ENCODE data around the gene BTNL8. TPM values are rescaled to one million over a fixed set of nuclear protein-coding genes. Genes with fewer than 3 reads are reported as not detected.

The BTNL8 gene, protein sequence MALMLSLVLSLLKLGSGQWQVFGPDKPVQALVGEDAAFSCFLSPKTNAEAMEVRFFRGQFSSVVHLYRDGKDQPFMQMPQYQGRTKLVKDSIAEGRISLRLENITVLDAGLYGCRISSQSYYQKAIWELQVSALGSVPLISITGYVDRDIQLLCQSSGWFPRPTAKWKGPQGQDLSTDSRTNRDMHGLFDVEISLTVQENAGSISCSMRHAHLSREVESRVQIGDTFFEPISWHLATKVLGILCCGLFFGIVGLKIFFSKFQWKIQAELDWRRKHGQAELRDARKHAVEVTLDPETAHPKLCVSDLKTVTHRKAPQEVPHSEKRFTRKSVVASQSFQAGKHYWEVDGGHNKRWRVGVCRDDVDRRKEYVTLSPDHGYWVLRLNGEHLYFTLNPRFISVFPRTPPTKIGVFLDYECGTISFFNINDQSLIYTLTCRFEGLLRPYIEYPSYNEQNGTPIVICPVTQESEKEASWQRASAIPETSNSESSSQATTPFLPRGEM
- not detected for polyA plus RNA-seq (2013, experiment 1 of 4)
- polyA plus RNA-seq (2013, experiment 2 of 4): not detected
- not detected for polyA plus RNA-seq (2013, experiment 3 of 4)
- polyA plus RNA-seq (2013, experiment 4 of 4): not detected

- H3K27ac ChIP-seq (ENCODE audit: insufficient read depth, low read depth, low read length, poor library complexity, severe bottlenecking): no peak within 1 kb of the TSS
- no peak within 1 kb of the TSS for H3K4me3 ChIP-seq (ENCODE audit: insufficient read depth, low read depth, low read length)
- H3K27me3 ChIP-seq (ENCODE audit: control insufficient read depth, insufficient read depth, low read length, poor library complexity, severe bottlenecking): no peaks in the 10 kb centered on the region
- no peaks in the 10 kb centered on the region for H3K9me3 ChIP-seq (ENCODE audit: control insufficient read depth, low read length)
- WGBS, 2 experiments: 88 to 91% methylated on average over 9 of the region's 9 CpGs
- no peaks in the 10 kb centered on the region for H3K4me1 ChIP-seq (ENCODE audit: control insufficient read depth, insufficient read depth, low read length)
- H3K36me3 ChIP-seq (ENCODE audit: control insufficient read depth, insufficient read depth, low read length): no peaks in the 10 kb centered on the region
These were observed at the start of gene BTNL8 for GRCh38 chr5:180898621-180899246. Gene BTNL8, plus strand, starts transcription at chr5:180899159. Its CDS starts 152 bp downstream, at chr5:180899311.

- peaks cover under 1% of the 10 kb centered on the region for H3K4me1 ChIP-seq (ENCODE audit: control insufficient read depth, insufficient read depth, low read length)
- peaks cover 63% of the 10 kb centered on the region for H3K36me3 ChIP-seq (ENCODE audit: control insufficient read depth, insufficient read depth, low read length)
- H3K27ac ChIP-seq (ENCODE audit: insufficient read depth, low read depth, low read length, poor library complexity, severe bottlenecking): no peak overlapping the region
- peaks cover 21% of the 10 kb centered on the region for H3K9me3 ChIP-seq (ENCODE audit: control insufficient read depth, low read length)
- WGBS, 2 experiments: 96 to 98% methylated on average over 2 of the region's 4 CpGs
- H3K4me3 ChIP-seq (ENCODE audit: insufficient read depth, low read depth, low read length): no peak overlapping the region
- no peaks in the 10 kb centered on the region for H3K27me3 ChIP-seq (ENCODE audit: control insufficient read depth, insufficient read depth, low read length, poor library complexity, severe bottlenecking)
These were observed 49.1 kb upstream of the BTNL8 start for GRCh38 chr5:180849827-180850226.

GRCh38 chr5:180850434-180851078, 48.4 kb upstream of the BTNL8 start:
- WGBS, 2 experiments: 95 to 96% methylated on average over 10 of the region's 10 CpGs
- no peak overlapping the region for H3K4me3 ChIP-seq (ENCODE audit: insufficient read depth, low read depth, low read length)
- H3K9me3 ChIP-seq (ENCODE audit: control insufficient read depth, low read length): peaks cover 21% of the 10 kb centered on the region
- peaks cover 66% of the 10 kb centered on the region for H3K36me3 ChIP-seq (ENCODE audit: control insufficient read depth, insufficient read depth, low read length)
- H3K4me1 ChIP-seq (ENCODE audit: control insufficient read depth, insufficient read depth, low read length): no peaks in the 10 kb centered on the region
- H3K27ac ChIP-seq (ENCODE audit: insufficient read depth, low read depth, low read length, poor library complexity, severe bottlenecking): no peak overlapping the region
- no peaks in the 10 kb centered on the region for H3K27me3 ChIP-seq (ENCODE audit: control insufficient read depth, insufficient read depth, low read length, poor library complexity, severe bottlenecking)

GRCh38 chr5:180852495-180852894, 46.5 kb upstream of the BTNL8 start:
- 94 to 97% methylated on average over 3 to 4 of the region's 4 CpGs for WGBS, 2 experiments
- Histone ChIP-seq H3K4me3 (ENCODE audit: insufficient read depth, low read depth, low read length) (no peak overlapping the region), H3K27ac (ENCODE audit: insufficient read depth, low read depth, low read length, poor library complexity, severe bottlenecking) (no peak overlapping the region), H3K9me3 (ENCODE audit: control insufficient read depth, low read length) (peaks cover 21% of the 10 kb centered on the region), H3K36me3 (ENCODE audit: control insufficient read depth, insufficient read depth, low read length) (peaks cover 70% of the 10 kb centered on the region), H3K27me3 (ENCODE audit: control insufficient read depth, insufficient read depth, low read length, poor library complexity, severe bottlenecking) (no peaks in the 10 kb centered on the region), H3K4me1 (ENCODE audit: control insufficient read depth, insufficient read depth, low read length) (no peaks in the 10 kb centered on the region)

- H3K27ac ChIP-seq (ENCODE audit: insufficient read depth, low read depth, low read length, poor library complexity, severe bottlenecking): no peak overlapping the region
- peaks cover 63% of the 10 kb centered on the region for H3K36me3 ChIP-seq (ENCODE audit: control insufficient read depth, insufficient read depth, low read length)
- H3K27me3 ChIP-seq (ENCODE audit: control insufficient read depth, insufficient read depth, low read length, poor library complexity, severe bottlenecking): no peaks in the 10 kb centered on the region
- H3K9me3 ChIP-seq (ENCODE audit: control insufficient read depth, low read length): peaks cover 21% of the 10 kb centered on the region
- H3K4me3 ChIP-seq (ENCODE audit: insufficient read depth, low read depth, low read length): no peak overlapping the region
- 86 to 89% methylated on average over 12 of the region's 13 CpGs for WGBS, 2 experiments
- no peaks in the 10 kb centered on the region for H3K4me1 ChIP-seq (ENCODE audit: control insufficient read depth, insufficient read depth, low read length)
These were observed 45.7 kb upstream of the BTNL8 start for GRCh38 chr5:180853121-180853847.

- Histone ChIP-seq H3K27me3 (ENCODE audit: control insufficient read depth, insufficient read depth, low read length, poor library complexity, severe bottlenecking) (no peaks in the 10 kb centered on the region), H3K4me1 (ENCODE audit: control insufficient read depth, insufficient read depth, low read length) (no peaks in the 10 kb centered on the region), H3K9me3 (ENCODE audit: control insufficient read depth, low read length) (peaks cover 21% of the 10 kb centered on the region), H3K4me3 (ENCODE audit: insufficient read depth, low read depth, low read length) (no peak overlapping the region), H3K27ac (ENCODE audit: insufficient read depth, low read depth, low read length, poor library complexity, severe bottlenecking) (no peak overlapping the region), H3K36me3 (ENCODE audit: control insufficient read depth, insufficient read depth, low read length) (peaks cover 58% of the 10 kb centered on the region)
- WGBS, 2 experiments: 88 to 100% methylated on average over 1 of the region's 1 CpG
These were observed 45.1 kb upstream of the BTNL8 start for GRCh38 chr5:180853848-180854176.

DNA sequence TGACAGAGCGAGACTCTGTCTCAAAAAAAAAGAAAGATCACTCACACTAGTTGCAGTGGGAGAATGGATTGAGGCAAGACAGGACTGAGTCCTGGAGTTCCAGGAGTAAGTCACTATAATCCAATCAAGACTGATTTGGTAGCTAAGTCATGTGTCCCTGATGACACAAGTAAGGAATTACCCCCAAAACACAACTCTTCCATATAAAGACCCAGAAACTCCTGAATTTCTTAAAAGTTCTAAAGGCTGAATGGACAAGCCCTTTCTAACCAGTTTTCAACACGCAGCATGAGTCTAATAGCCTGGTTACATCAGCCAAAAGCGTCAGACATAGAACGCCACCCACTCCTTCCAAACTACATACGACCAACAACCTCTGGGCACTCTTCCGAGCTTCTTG, 40.4 kb upstream of the BTNL8 start:
- 95 to 97% methylated on average over 6 of the region's 6 CpGs for WGBS, 2 experiments
- Histone ChIP-seq H3K27me3 (ENCODE audit: control insufficient read depth, insufficient read depth, low read length, poor library complexity, severe bottlenecking) (no peaks in the 10 kb centered on the region), H3K27ac (ENCODE audit: insufficient read depth, low read depth, low read length, poor library complexity, severe bottlenecking) (no peak overlapping the region), H3K36me3 (ENCODE audit: control insufficient read depth, insufficient read depth, low read length) (peaks cover 21% of the 10 kb centered on the region), H3K4me1 (ENCODE audit: control insufficient read depth, insufficient read depth, low read length) (no peaks in the 10 kb centered on the region), H3K4me3 (ENCODE audit: insufficient read depth, low read depth, low read length) (no peak overlapping the region), H3K9me3 (ENCODE audit: control insufficient read depth, low read length) (no peaks in the 10 kb centered on the region)

DNA sequence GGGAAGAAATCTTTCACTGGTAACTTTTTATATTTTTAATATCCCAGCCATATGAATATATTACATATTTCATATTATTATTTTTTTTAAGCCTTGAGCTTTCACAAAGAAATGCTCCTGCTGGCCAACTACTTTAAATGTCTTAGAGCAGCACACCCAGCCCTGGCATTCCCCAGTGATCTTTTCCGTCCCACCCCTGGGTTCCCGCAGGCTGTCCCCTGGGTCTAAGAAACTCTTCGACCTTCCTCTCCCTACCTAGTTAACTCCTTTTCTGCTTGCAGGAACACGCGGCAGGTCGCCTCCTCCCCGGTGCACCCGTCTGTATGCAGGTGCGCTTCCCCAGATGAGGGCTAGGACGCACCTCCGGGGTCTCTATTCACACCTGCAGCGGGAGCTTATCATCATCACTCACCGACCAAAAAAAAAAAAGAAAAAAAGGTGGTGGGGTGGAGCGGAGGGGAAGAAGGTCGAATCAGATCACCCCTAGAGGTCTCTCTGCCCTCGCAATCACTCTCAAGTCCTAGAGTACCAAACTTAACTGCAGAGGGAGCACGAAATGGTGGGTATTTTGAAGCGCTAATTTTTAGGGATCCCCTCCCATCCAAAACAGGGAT, 38.6 kb upstream of the BTNL8 start:
- Histone ChIP-seq H3K27me3 (ENCODE audit: control insufficient read depth, insufficient read depth, low read length, poor library complexity, severe bottlenecking) (no peaks in the 10 kb centered on the region), H3K4me3 (ENCODE audit: insufficient read depth, low read depth, low read length) (peak overlapping the region; percentile 99), H3K9me3 (ENCODE audit: control insufficient read depth, low read length) (no peaks in the 10 kb centered on the region), H3K36me3 (ENCODE audit: control insufficient read depth, insufficient read depth, low read length) (peaks cover 9% of the 10 kb centered on the region), H3K27ac (ENCODE audit: insufficient read depth, low read depth, low read length, poor library complexity, severe bottlenecking) (peak overlapping the region; percentile 90), H3K4me1 (ENCODE audit: control insufficient read depth, insufficient read depth, low read length) (no peaks in the 10 kb centered on the region)
- WGBS, 2 experiments: 0 to 1% methylated on average over 12 to 16 of the region's 18 CpGs

DNA sequence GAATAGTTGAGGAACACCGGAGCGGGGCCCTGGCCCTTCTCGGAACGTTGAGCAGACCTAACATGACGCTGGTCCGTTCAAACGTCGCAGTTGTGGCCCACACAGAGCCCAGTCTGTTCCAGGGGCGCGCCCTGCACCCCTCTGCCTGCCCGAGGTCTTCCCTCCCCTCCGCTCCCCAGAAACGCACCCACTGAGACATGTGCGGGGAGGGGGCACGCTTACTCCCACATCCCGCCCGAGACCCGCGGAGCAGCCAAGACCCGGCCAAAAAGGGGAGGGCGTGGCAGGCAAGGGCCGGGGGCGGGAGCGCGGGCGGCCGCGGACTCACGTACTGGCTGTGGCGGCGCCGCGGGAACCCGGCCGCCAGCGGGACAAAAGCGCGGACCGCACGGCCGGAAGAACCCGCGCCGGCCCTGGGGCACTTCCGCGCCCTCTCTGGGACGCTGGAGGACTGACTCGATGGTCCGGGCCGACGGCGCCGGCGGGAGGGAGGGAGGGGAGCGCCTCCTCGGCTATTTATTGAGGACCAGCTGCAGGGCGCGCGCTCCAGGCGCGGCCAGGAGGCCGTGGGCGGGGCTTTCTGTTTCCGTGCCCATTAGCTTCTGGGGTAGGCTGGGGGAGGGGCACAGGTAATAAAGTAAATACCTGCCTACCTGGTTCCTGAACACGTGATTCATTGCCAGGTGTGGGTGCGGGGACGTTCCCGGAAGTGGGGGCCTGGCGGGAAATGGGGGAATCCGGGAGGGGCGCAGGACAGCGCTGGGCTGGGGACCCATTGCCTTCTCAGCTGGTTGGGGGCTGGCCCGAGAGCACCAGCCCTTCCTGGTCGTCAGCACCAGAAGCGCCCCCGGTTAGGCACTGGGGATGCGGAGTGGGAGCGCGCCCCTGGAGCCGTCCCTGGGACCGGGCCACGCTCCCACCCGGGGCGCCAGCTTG, 37.8 kb upstream of the BTNL8 start, which contains the start of gene ZFP62:
TSS of gene ZFP62 (minus strand) at position 390 of the 936 bp plus-strand sequence. CDS start at position 333, 57 bp downstream.
- H3K4me3 ChIP-seq (ENCODE audit: insufficient read depth, low read depth, low read length): peak within 1 kb of the TSS; percentile 99
- H3K27ac ChIP-seq (ENCODE audit: insufficient read depth, low read depth, low read length, poor library complexity, severe bottlenecking): peak within 1 kb of the TSS; percentile 90
- H3K9me3 ChIP-seq (ENCODE audit: control insufficient read depth, low read length): no peaks in the 10 kb centered on the region
- 0 to 1% methylated on average over 84 of the region's 84 CpGs for WGBS, 2 experiments
- no peaks in the 10 kb centered on the region for H3K27me3 ChIP-seq (ENCODE audit: control insufficient read depth, insufficient read depth, low read length, poor library complexity, severe bottlenecking)
- no peaks in the 10 kb centered on the region for H3K4me1 ChIP-seq (ENCODE audit: control insufficient read depth, insufficient read depth, low read length)
- H3K36me3 ChIP-seq (ENCODE audit: control insufficient read depth, insufficient read depth, low read length): peaks cover 2% of the 10 kb centered on the region

All from ectodermal cell (in vitro differentiated cells).